H4 (cell line): ENCODE measurements around the gene SLITRK2. TPM values are rescaled to one million over a fixed set of nuclear protein-coding genes. Genes with fewer than 3 reads are reported as not detected.

Source experiments
- DNase-seq: peaks from one replicate; pipeline ENCODE4 v3.0.0-alpha.2; 2015; ENCODE audit warnings: low spot score
- total RNA-seq: library from RNA; depleted of rRNA; stranded (reverse); fragments of >200 nt; shearing (Covaris generic); gene quantifications from 2 replicates; pipeline ENCODE4 v1.2.3, GENCODE V29; 2014

Gene SLITRK2
- total RNA-seq, 1 experiment from 2014 or later, result 1.3 TPM

- no peak for DNase-seq
These were observed 38.6 kb downstream of the SLITRK2 start for GRCh38 chrX:145856181-145856580.

- no peak for DNase-seq
These were observed 44.2 kb downstream of the SLITRK2 start for GRCh38 chrX:145861818-145862217.

GRCh38 chrX:145865082-145865481 lies 47.5 kb downstream of the SLITRK2 start:
- no peak for DNase-seq
